ENCODE measurements around the gene RMRP.
"Not testable (repeated sequence)": the region's sequence is repeated elsewhere in the genome, so short reads cannot be mapped to it uniquely, and the experiment has no call there.

The RMRP gene

GRCh38 chr9:35643046-35643445 lies 14.8 kb downstream of the RMRP start:
- no peak for DNase-seq (ENCODE audit: low read depth, low spot score)

- not testable (repeated sequence) for DNase-seq (ENCODE audit: low read depth, low spot score)
These were observed 16.3 kb downstream of the RMRP start for GRCh38 chr9:35641478-35641877.

- not testable (repeated sequence) for DNase-seq (ENCODE audit: low read depth, low spot score)
These were observed 17.4 kb downstream of the RMRP start for GRCh38 chr9:35640431-35640830.

GRCh38 chr9:35639631-35640030 lies 18.2 kb downstream of the RMRP start:
- no peak for DNase-seq (ENCODE audit: low read depth, low spot score)

- not testable (repeated sequence) for DNase-seq (ENCODE audit: low read depth, low spot score)
These were observed 18.6 kb downstream of the RMRP start for GRCh38 chr9:35639225-35639624.

GRCh38 chr9:35638751-35639150 lies 19.1 kb downstream of the RMRP start:
- not testable (repeated sequence) for DNase-seq (ENCODE audit: low read depth, low spot score)

GRCh38 chr9:35637427-35637955 lies 20.3 kb downstream of the RMRP start:
- not testable (repeated sequence) for DNase-seq (ENCODE audit: low read depth, low spot score)

GRCh38 chr9:35636877-35637246 lies 21.0 kb downstream of the RMRP start:
- not testable (repeated sequence) for DNase-seq (ENCODE audit: low read depth, low spot score)

- no peak for DNase-seq (ENCODE audit: low read depth, low spot score)
These were observed 21.5 kb downstream of the RMRP start for GRCh38 chr9:35636135-35636876.

- no peak for DNase-seq (ENCODE audit: low read depth, low spot score)
These were observed 22.1 kb downstream of the RMRP start for GRCh38 chr9:35635730-35636129.

GRCh38 chr9:35629597-35629996 lies 28.2 kb downstream of the RMRP start:
- DNase-seq (ENCODE audit: low read depth, low spot score) = no peak

GRCh38 chr9:35628389-35628991 lies 29.3 kb downstream of the RMRP start:
- no peak for DNase-seq (ENCODE audit: low read depth, low spot score)

- DNase-seq (ENCODE audit: low read depth, low spot score) = no peak
These were observed 30.2 kb downstream of the RMRP start for GRCh38 chr9:35627575-35627974.

- DNase-seq (ENCODE audit: low read depth, low spot score) = no peak
These were observed 38.0 kb downstream of the RMRP start for GRCh38 chr9:35619800-35620158.

GRCh38 chr9:35618854-35619799 lies 38.7 kb downstream of the RMRP start:
- no peak for DNase-seq (ENCODE audit: low read depth, low spot score)

- no peak for DNase-seq (ENCODE audit: low read depth, low spot score)
These were observed 39.5 kb downstream of the RMRP start, which contains the start of gene CD72 for GRCh38 chr9:35618325-35618727. TSS of gene CD72 (minus strand) at chr9:35618413. CDS start at chr9:35618303, 110 bp downstream.

GRCh38 chr9:35617548-35617947 lies 40.3 kb downstream of the RMRP start:
- no peak for DNase-seq (ENCODE audit: low read depth, low spot score)

- no peak for DNase-seq (ENCODE audit: low read depth, low spot score)
These were observed 40.9 kb downstream of the RMRP start for GRCh38 chr9:35616681-35617459.

GRCh38 chr9:35615981-35616680 lies 41.7 kb downstream of the RMRP start:
- DNase-seq (ENCODE audit: low read depth, low spot score) = no peak

GRCh38 chr9:35612843-35613242 lies 45.0 kb downstream of the RMRP start:
- DNase-seq (ENCODE audit: low read depth, low spot score) = no peak

- DNase-seq (ENCODE audit: low read depth, low spot score) = not testable (repeated sequence)
These were observed 45.8 kb downstream of the RMRP start for GRCh38 chr9:35612066-35612465.

All from activated naive CD8-positive, alpha-beta T cell treated with anti-CD3 and anti-CD28 coated beads, Interleukin-2, amount 50 U/mL, for 16 hours (primary cell).